MM.1S (cell line): ENCODE measurements around the gene HHIPL1.

Source experiments
- DNase-seq: peaks from one replicate; pipeline ENCODE4 v3.0.0-alpha.2; 2015
- H2AFZ ChIP-seq: fragments of 300-600 bp; sonication (generic); 2 replicates; pipeline ENCODE4 v1.6.0; 2016; ENCODE audit warnings: antibody characterized with exemption, low read length
- H3F3A ChIP-seq: fragments of 300-600 bp; sonication (generic); 2 replicates; pipeline ENCODE4 v1.6.1; 2016; ENCODE audit warnings: mild to moderate bottlenecking, antibody characterized with exemption, low read length, moderate library complexity, mixed read lengths; ENCODE audit not compliant: insufficient read depth
- H3K27ac ChIP-seq: fragments of 300-600 bp; sonication (generic); 2 replicates; pipeline ENCODE4 v1.5.1; 2016; ENCODE audit warnings: mild to moderate bottlenecking, low read length
- H3K27me3 ChIP-seq: fragments of 300-600 bp; sonication (generic); replicated peaks from 2 replicates; pipeline ENCODE4 v1.6.0; 2016; ENCODE audit warnings: low read length; ENCODE audit not compliant: insufficient read depth
- H3K36me3 ChIP-seq: fragments of 300-600 bp; sonication (generic); replicated peaks from 2 replicates; pipeline ENCODE4 v1.6.1; 2016; ENCODE audit warnings: mild to moderate bottlenecking, low read length, mixed read lengths; ENCODE audit not compliant: insufficient read depth
- H3K4me1 ChIP-seq: fragments of 300-600 bp; sonication (generic); 2 replicates; pipeline ENCODE4 v1.6.1; 2016; ENCODE audit warnings: low read length, mixed read lengths
- H3K4me2 ChIP-seq: fragments of 300-600 bp; sonication (generic); 2 replicates; pipeline ENCODE4 v1.6.0; 2016; ENCODE audit warnings: low read depth, low read length
- H3K4me3 ChIP-seq: fragments of 300-600 bp; sonication (generic); 2 replicates; pipeline ENCODE4 v1.5.1; 2016; ENCODE audit warnings: low read length, mixed read lengths
- H3K79me2 ChIP-seq: fragments of 300-600 bp; sonication (generic); 2 replicates; pipeline ENCODE4 v1.6.1; 2016; ENCODE audit warnings: mixed run types, low read length, mixed read lengths
- H3K9ac ChIP-seq: fragments of 300-600 bp; sonication (generic); 2 replicates; pipeline ENCODE4 v1.6.1; 2016; ENCODE audit warnings: low read length, mixed read lengths
- H3K9me2 ChIP-seq: fragments of 300-600 bp; sonication (generic); replicated peaks from 2 replicates; pipeline ENCODE4 v1.6.1; 2016; ENCODE audit warnings: mild to moderate bottlenecking, low read length, mixed read lengths; ENCODE audit not compliant: insufficient read depth
- H3K9me3 ChIP-seq: fragments of 300-600 bp; sonication (generic); replicated peaks from 2 replicates; pipeline ENCODE4 v1.6.1; 2016; ENCODE audit warnings: mild to moderate bottlenecking, low read length, mixed read lengths; ENCODE audit not compliant: insufficient read depth
- H4K20me1 ChIP-seq: fragments of 300-600 bp; sonication (generic); 2 replicates; pipeline ENCODE4 v1.6.1; 2016; ENCODE audit warnings: mild to moderate bottlenecking, low read length, moderate library complexity, mixed read lengths; ENCODE audit not compliant: insufficient read depth
- EZH2 ChIP-seq: fragments of 300-600 bp; sonication (generic); optimal IDR thresholded peaks from 2 replicates; pipeline ENCODE3; 2017; ENCODE audit warnings: low read depth, mild to moderate bottlenecking, antibody characterized with exemption, low read length, mixed read lengths
- EZH2phosphoT487 ChIP-seq: fragments of 300-600 bp; sonication (generic); IDR thresholded peaks from 2 replicates; pipeline ENCODE4 v1.6.1; 2018; ENCODE audit warnings: antibody characterized with exemption, low read length
- TF ChIP-seq, protein P1 (sequence below): fragments of 300-600 bp; sonication (generic); IDR thresholded peaks from 2 replicates; pipeline ENCODE4 v1.5.1; 2016; ENCODE audit warnings: antibody characterized with exemption, low read length, mixed read lengths

Gene HHIPL1

DNA sequence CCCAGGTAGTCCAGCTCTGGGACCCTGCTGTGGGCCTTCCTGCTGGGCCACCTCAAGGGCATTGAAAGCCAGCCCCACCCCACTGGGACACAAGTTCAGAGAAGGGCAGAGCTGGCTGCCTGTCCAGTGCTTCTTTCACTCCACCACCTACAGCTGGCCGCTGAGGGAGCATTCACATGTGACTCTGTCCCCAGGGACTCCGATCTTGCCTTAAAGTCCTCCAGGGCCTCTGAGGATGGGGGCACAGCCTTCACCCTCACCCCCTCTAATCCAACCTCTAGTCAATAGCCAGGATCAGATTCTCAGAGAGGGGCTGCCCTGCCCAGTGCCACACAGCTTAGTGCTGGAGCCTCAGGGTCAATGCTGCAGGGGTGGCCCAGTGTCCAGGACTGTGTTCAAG, 34.2 kb downstream of the HHIPL1 start:
- Histone ChIP-seq H3K9me2 (no peaks in the 10 kb centered on the region), H3K9ac (no peak overlapping the region), H3K4me2 (no peak overlapping the region), H3F3A (no peaks in the 10 kb centered on the region), H3K36me3 (no peaks in the 10 kb centered on the region), H3K27me3 (no peaks in the 10 kb centered on the region), H2AFZ (no peak overlapping the region), H4K20me1 (no peaks in the 10 kb centered on the region), H3K27ac (no peak overlapping the region), H3K4me1 (no peaks in the 10 kb centered on the region), H3K79me2 (no peaks in the 10 kb centered on the region), H3K4me3 (no peak overlapping the region), H3K9me3 (no peaks in the 10 kb centered on the region)
- no peak for DNase-seq
- TF ChIP-seq EZH2 (no peak), EZH2phosphoT487 (no peak)
- TF ChIP-seq, protein P1, sequence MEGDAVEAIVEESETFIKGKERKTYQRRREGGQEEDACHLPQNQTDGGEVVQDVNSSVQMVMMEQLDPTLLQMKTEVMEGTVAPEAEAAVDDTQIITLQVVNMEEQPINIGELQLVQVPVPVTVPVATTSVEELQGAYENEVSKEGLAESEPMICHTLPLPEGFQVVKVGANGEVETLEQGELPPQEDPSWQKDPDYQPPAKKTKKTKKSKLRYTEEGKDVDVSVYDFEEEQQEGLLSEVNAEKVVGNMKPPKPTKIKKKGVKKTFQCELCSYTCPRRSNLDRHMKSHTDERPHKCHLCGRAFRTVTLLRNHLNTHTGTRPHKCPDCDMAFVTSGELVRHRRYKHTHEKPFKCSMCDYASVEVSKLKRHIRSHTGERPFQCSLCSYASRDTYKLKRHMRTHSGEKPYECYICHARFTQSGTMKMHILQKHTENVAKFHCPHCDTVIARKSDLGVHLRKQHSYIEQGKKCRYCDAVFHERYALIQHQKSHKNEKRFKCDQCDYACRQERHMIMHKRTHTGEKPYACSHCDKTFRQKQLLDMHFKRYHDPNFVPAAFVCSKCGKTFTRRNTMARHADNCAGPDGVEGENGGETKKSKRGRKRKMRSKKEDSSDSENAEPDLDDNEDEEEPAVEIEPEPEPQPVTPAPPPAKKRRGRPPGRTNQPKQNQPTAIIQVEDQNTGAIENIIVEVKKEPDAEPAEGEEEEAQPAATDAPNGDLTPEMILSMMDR, result no peak

GRCh38 chr14:99679543-99679942, 34.6 kb downstream of the HHIPL1 start:
- Histone ChIP-seq H3K9me2 (no peaks in the 10 kb centered on the region), H3K4me3 (no peak overlapping the region), H4K20me1 (no peaks in the 10 kb centered on the region), H3K36me3 (no peaks in the 10 kb centered on the region), H3K4me2 (no peak overlapping the region), H3K9ac (no peak overlapping the region), H3K27ac (no peak overlapping the region), H3F3A (no peaks in the 10 kb centered on the region), H3K27me3 (no peaks in the 10 kb centered on the region), H3K4me1 (no peaks in the 10 kb centered on the region), H2AFZ (no peak overlapping the region), H3K9me3 (no peaks in the 10 kb centered on the region), H3K79me2 (no peaks in the 10 kb centered on the region)
- DNase-seq, result no peak
- TF ChIP-seq EZH2phosphoT487 (no peak), EZH2 (no peak)
- TF ChIP-seq, protein P1, result no peak

DNA sequence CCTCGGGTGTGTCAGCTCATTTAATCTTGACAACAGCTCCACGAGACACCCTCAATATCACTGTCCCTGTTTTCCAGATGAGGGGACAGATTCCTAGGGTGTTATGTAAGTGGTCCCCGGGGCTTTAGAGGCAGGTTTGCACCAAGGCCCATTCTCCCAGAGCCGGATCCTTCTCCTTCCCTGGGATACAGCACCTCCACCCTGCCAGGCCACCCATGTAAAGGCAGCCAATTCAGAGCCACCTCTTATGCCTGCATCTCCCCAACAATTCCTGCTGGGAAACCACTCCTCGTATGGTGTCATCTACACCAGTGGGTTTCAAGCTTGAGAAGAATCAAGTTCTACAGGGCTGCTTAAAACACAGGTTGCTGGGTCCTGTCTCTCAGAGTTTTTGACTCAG, 35.1 kb downstream of the HHIPL1 start:
- H3K4me2 ChIP-seq, result no peak overlapping the region
- no peaks in the 10 kb centered on the region for H3K4me1 ChIP-seq
- no peaks in the 10 kb centered on the region for H3K36me3 ChIP-seq
- no peaks in the 10 kb centered on the region for H3K79me2 ChIP-seq
- H3K9me2 ChIP-seq, result no peaks in the 10 kb centered on the region
- no peaks in the 10 kb centered on the region for H4K20me1 ChIP-seq
- H3K9ac ChIP-seq, result no peak overlapping the region
- H3K27ac ChIP-seq, result no peak overlapping the region
- no peaks in the 10 kb centered on the region for H3K27me3 ChIP-seq
- TF ChIP-seq EZH2 (no peak), EZH2phosphoT487 (no peak)
- TF ChIP-seq, protein P1, result no peak
- H3K9me3 ChIP-seq, result no peaks in the 10 kb centered on the region
- no peaks in the 10 kb centered on the region for H3F3A ChIP-seq
- H3K4me3 ChIP-seq, result no peak overlapping the region
- no peak for DNase-seq
- H2AFZ ChIP-seq, result no peak overlapping the region
